Left renal cortex interstitium (tissue), 4 donors: ENCODE results near the gene ESRRG. TPM values are rescaled to one million over a fixed set of nuclear protein-coding genes. Genes with fewer than 3 reads are reported as not detected.

ENCODE experiments used
- DNase-seq, 4 donors: peaks; one replicate each; pipeline ENCODE4 v3.0.0-alpha.2; 2013; ENCODE audit warnings: low read depth in 4 of 4, low spot score in 2 of 4, missing footprints in 1 of 4
- polyA plus RNA-seq, 4 donors: library from polyadenylated mRNA; unstranded; fragments of 120-200 nt; gene quantifications; one replicate each; pipeline ENCODE4 v1.2.1, GENCODE V29; 2013; ENCODE audit not compliant: insufficient read length in 4 of 4

Gene ESRRG
- polyA plus RNA-seq, 4 donors, result 40.5 to 46.2 (median 43.3) TPM

- DNase-seq, result no peak
Measured at GRCh38 chr1:216459651-216460207, 263.5 kb downstream of the ESRRG start.

- no peak for DNase-seq
Measured at GRCh38 chr1:216458812-216459211, 264.4 kb downstream of the ESRRG start.

- no peak for DNase-seq
Measured at GRCh38 chr1:216457356-216457755, 265.9 kb downstream of the ESRRG start.

- DNase-seq, result no peak
Measured at GRCh38 chr1:216456682-216457081, 266.5 kb downstream of the ESRRG start.

GRCh38 chr1:216453777-216454176 is 269.5 kb downstream of the ESRRG start:
- DNase-seq, result no peak
